ENCODE results near the gene COPB2. TPM values are rescaled to one million over a fixed set of nuclear protein-coding genes. Genes with fewer than 3 reads are reported as not detected.

Gene COPB2
- total and polyA plus RNA-seq, 2 of the 8 experiments (the other 6 are each of a cell fraction or from before 2014, with no cell fraction given), result 40.3 to 119 TPM

- H3K36me3 ChIP-seq (ENCODE audit: control insufficient read depth in 2 of 4, insufficient read depth in 4 of 4, low read length in 3 of 4), result peaks cover 10 to 66% (median 33%) of the 10 kb centered on the region in 4 experiments
- no peak overlapping the region for H2BK12ac ChIP-seq (ENCODE audit: low read depth, low read length)
- no peak for FAIRE-seq
- no peaks in the 10 kb centered on the region for H3K27me3 ChIP-seq (replicated peaks in 1 of 4; ENCODE audit: control insufficient read depth in 3 of 4, extremely low read depth in 1 of 4, insufficient read depth in 3 of 4, low read length in 3 of 4)
- H4K5ac ChIP-seq (ENCODE audit: insufficient read length, low read depth, low read length), result no peak overlapping the region
- H3K4me3 ChIP-seq (ENCODE audit: extremely low read depth in 1 of 4, insufficient read depth in 2 of 4, low read depth in 3 of 4, low read length in 4 of 4), result no peak overlapping the region
- no peak overlapping the region for H2BK15ac ChIP-seq (ENCODE audit: low read length)
- H4K91ac ChIP-seq (replicated peaks; ENCODE audit: insufficient read length, low read length), result no peak overlapping the region
- no peak overlapping the region for H3K56ac ChIP-seq (replicated peaks; ENCODE audit: insufficient read length, low read depth, low read length)
- H2BK5ac ChIP-seq (ENCODE audit: low read depth, low read length), result no peak overlapping the region
- DNase-seq (ENCODE audit: low read depth in 1 of 2, low spot score in 2 of 2), result no peak
- no peak overlapping the region for H3K4ac ChIP-seq (replicated peaks; ENCODE audit: insufficient read length, low read depth, low read length)
- peak overlapping the region in 1 of 4 experiments; percentile 34; a peak in 1 of 7 replicates for H3K9ac ChIP-seq (replicated peaks in 1 of 4; ENCODE audit: extremely low read depth in 1 of 4, low read depth in 3 of 4, low read length in 3 of 4)
- H3K23ac ChIP-seq (ENCODE audit: insufficient read length), result no peak overlapping the region
- no peak overlapping the region for H2AK5ac ChIP-seq (ENCODE audit: low read depth, low read length)
- no peak overlapping the region for H3K4me2 ChIP-seq (ENCODE audit: insufficient read depth in 1 of 2, low read depth in 2 of 2, low read length in 2 of 2)
- CTCF ChIA-PET (ENCODE audit: partially characterized antibody), result interaction anchor here (0.5 kb wide), 1 partner anchor 10 kb away, joined by 4 read pairs; no protein-coding TSS in a partner anchor
- no peak overlapping the region for H2BK20ac ChIP-seq (ENCODE audit: low read length)
- POLR2A ChIA-PET (ENCODE audit: partially characterized antibody), result interaction anchor here (1.8 to 1.9 kb wide), 2 partner anchors 9 to 19 kb away, joined by 5 read pairs; partner anchors contain the start of gene COPB2
- H3K79me2 ChIP-seq (ENCODE audit: control insufficient read depth in 1 of 2, insufficient read depth in 2 of 2, low read length in 2 of 2), result peaks cover 0 to 32% of the 10 kb centered on the region in 2 experiments; a peak in 3 of 4 replicates
- H4K20me1 ChIP-seq (replicated peaks in 1 of 2; ENCODE audit: control insufficient read depth in 1 of 2, insufficient read depth in 2 of 2, low read length in 2 of 2), result peaks cover 0 to 2% of the 10 kb centered on the region in 2 experiments
- H3K9me3 ChIP-seq (ENCODE audit: insufficient read depth in 2 of 2, low read depth in 1 of 2, low read length in 1 of 2), result no peaks in the 10 kb centered on the region
- H3K14ac ChIP-seq (ENCODE audit: insufficient read length), result no peak overlapping the region
- no peak overlapping the region for H4K8ac ChIP-seq (ENCODE audit: extremely low read depth, insufficient read depth, low read length)
- H2BK120ac ChIP-seq (replicated peaks; ENCODE audit: low read depth, low read length), result no peak overlapping the region
- no peaks in the 10 kb centered on the region for H3K23me2 ChIP-seq (ENCODE audit: low read depth, low read length)
- H3K27ac ChIP-seq (ENCODE audit: low read depth, low read length), result no peak overlapping the region
- H3K4me1 ChIP-seq (replicated peaks in 1 of 4; ENCODE audit: control insufficient read depth in 3 of 4, insufficient read depth in 4 of 4, low read length in 3 of 4), result no peaks in the 10 kb centered on the region
- no peaks in the 10 kb centered on the region for H3K79me1 ChIP-seq (ENCODE audit: low read depth, low read length)
- no peak overlapping the region for H3K18ac ChIP-seq (ENCODE audit: extremely low read depth, low read length)
- no peak overlapping the region for H2AFZ ChIP-seq (ENCODE audit: low read length)
- 88% methylated on average over 4 of the region's 4 CpGs; no CpG with 5 or more reads in 1 of the 2 experiments for WGBS, 2 experiments (ENCODE audit: extremely low coverage in 1 of 2, insufficient coverage in 1 of 2, insufficient read length in 1 of 2, insufficient replicate concordance in 2 of 2, low coverage in 1 of 2, low lambda C conversion rate in 2 of 2, missing lambda C conversion rate in 1 of 2)
- TF ChIP-seq CREB1 (IDR thresholded peaks at IDR 0.05), result no peak
- TF ChIP-seq BCL11A (IDR thresholded peaks at IDR 0.05; ENCODE audit: low read depth in 2 of 2, low read length in 2 of 2), result no peak
- no peak for TF ChIP-seq GABPA (IDR thresholded peaks at IDR 0.05; ENCODE audit: borderline replicate concordance, insufficient read depth, low read length)
- no peak for TF ChIP-seq KDM1A (IDR thresholded peaks at IDR 0.05; ENCODE audit: borderline replicate concordance, low read length)
- no peak for TF ChIP-seq RBBP5 (IDR thresholded peaks at IDR 0.05; ENCODE audit: borderline replicate concordance, low read depth, low read length)
- TF ChIP-seq TAF7 (optimal IDR thresholded peaks at IDR 0.05; ENCODE audit: borderline replicate concordance, low read depth, low read length), result no peak
- TF ChIP-seq, protein P1, sequence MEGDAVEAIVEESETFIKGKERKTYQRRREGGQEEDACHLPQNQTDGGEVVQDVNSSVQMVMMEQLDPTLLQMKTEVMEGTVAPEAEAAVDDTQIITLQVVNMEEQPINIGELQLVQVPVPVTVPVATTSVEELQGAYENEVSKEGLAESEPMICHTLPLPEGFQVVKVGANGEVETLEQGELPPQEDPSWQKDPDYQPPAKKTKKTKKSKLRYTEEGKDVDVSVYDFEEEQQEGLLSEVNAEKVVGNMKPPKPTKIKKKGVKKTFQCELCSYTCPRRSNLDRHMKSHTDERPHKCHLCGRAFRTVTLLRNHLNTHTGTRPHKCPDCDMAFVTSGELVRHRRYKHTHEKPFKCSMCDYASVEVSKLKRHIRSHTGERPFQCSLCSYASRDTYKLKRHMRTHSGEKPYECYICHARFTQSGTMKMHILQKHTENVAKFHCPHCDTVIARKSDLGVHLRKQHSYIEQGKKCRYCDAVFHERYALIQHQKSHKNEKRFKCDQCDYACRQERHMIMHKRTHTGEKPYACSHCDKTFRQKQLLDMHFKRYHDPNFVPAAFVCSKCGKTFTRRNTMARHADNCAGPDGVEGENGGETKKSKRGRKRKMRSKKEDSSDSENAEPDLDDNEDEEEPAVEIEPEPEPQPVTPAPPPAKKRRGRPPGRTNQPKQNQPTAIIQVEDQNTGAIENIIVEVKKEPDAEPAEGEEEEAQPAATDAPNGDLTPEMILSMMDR (IDR thresholded peaks at IDR 0.05; ENCODE audit: control extremely low read depth in 1 of 3, insufficient read depth in 1 of 3, low read depth in 1 of 3, low read length in 3 of 3), result no peak
- TF ChIP-seq EP300 (IDR thresholded peaks at IDR 0.05; ENCODE audit: borderline replicate concordance in 1 of 2, low read depth in 2 of 2, low read length in 2 of 2), result no peak
- TF ChIP-seq SP2 (IDR thresholded peaks at IDR 0.05; ENCODE audit: low read length), result no peak
- TF ChIP-seq PHF8 (conservative IDR thresholded peaks at IDR 0.05; ENCODE audit: low read depth, low read length), result no peak
- TF ChIP-seq TCF12 (IDR thresholded peaks at IDR 0.05; ENCODE audit: low read depth, low read length), result no peak
Observed at GRCh38 chr3:139380575-139380974, 8.9 kb downstream of the COPB2 start.

Measured in H1 (cell line).